Activated CD8-positive, alpha-beta memory T cell treated with anti-CD3 and anti-CD28 coated beads for 4 hours (primary cell): ENCODE data around the gene LONRF2.

Experiments
- DNase-seq, 2 donors: peaks; one replicate each; pipeline ENCODE4 v3.0.0-alpha.2; 2020; ENCODE audit warnings: low read depth in 2 of 2

Gene LONRF2

GRCh38 chr2:100301881-100302584, 20.3 kb downstream of the LONRF2 start:
- DNase-seq, result no peak

GRCh38 chr2:100299548-100299947, 22.8 kb downstream of the LONRF2 start:
- DNase-seq, result no peak

- no peak for DNase-seq
These were observed 24.8 kb downstream of the LONRF2 start for GRCh38 chr2:100297511-100297910.

- DNase-seq, result no peak
These were observed 28.2 kb downstream of the LONRF2 start for GRCh38 chr2:100294162-100294497.

GRCh38 chr2:100293341-100294161, 28.8 kb downstream of the LONRF2 start:
- DNase-seq, result no peak

- DNase-seq, result peak in 1 of 2 donors; percentile 20
These were observed 30.2 kb downstream of the LONRF2 start for GRCh38 chr2:100292022-100292580.

- peak; percentile 4 to 58 for DNase-seq
These were observed 30.9 kb downstream of the LONRF2 start for GRCh38 chr2:100291152-100291970.

- DNase-seq, result no peak
These were observed 31.6 kb downstream of the LONRF2 start for GRCh38 chr2:100290718-100291151.

GRCh38 chr2:100289020-100289419, 33.3 kb downstream of the LONRF2 start:
- DNase-seq, result no peak

GRCh38 chr2:100286318-100286717, 36.0 kb downstream of the LONRF2 start:
- no peak for DNase-seq

GRCh38 chr2:100285691-100286090, 36.6 kb downstream of the LONRF2 start:
- no peak for DNase-seq

GRCh38 chr2:100285011-100285410, 37.3 kb downstream of the LONRF2 start:
- DNase-seq, result no peak

- no peak for DNase-seq
These were observed 38.4 kb downstream of the LONRF2 start for GRCh38 chr2:100283724-100284501.

GRCh38 chr2:100281521-100282438, 40.5 kb downstream of the LONRF2 start:
- DNase-seq, result no peak

GRCh38 chr2:100279586-100280534, 42.4 kb downstream of the LONRF2 start:
- DNase-seq, result no peak

GRCh38 chr2:100278986-100279385, 43.3 kb downstream of the LONRF2 start:
- no peak for DNase-seq

GRCh38 chr2:100278501-100278900, 43.8 kb downstream of the LONRF2 start:
- no peak for DNase-seq

GRCh38 chr2:100277540-100278207, 44.6 kb downstream of the LONRF2 start:
- DNase-seq, result no peak
